HepG2 (cell line): ENCODE data around the gene ZSWIM8. TPM values are rescaled to one million over a fixed set of nuclear protein-coding genes. Genes with fewer than 3 reads are reported as not detected.

ENCODE experiments used
- AHR ChIP-seq: IDR thresholded peaks from 2 replicates; pipeline ENCODE4 v1.6.1; 2018; ENCODE audit warnings: missing genetic modification reagents, missing compliant biosample characterization
- EP300 ChIP-seq, 3 experiments: sonication (generic) in 1 of 3; formaldehyde crosslinking in 1 of 3; IDR thresholded peaks; 2 replicates each; pipeline versions ENCODE4 v1.5.1 to v1.6.1; 2011 to 2020; ENCODE audit warnings: low read depth in 2 of 3, low read length in 2 of 3, borderline replicate concordance in 1 of 3, improper control_type of control experiment in 1 of 3, mild to moderate bottlenecking in 1 of 3, missing genetic modification reagents in 1 of 3, moderate library complexity in 1 of 3
- HNF4A ChIP-seq: sonication (generic); formaldehyde crosslinking; IDR thresholded peaks from 2 replicates; pipeline ENCODE4 v1.4.0; 2020; ENCODE audit warnings: missing genetic modification reagents
- HNRNPH1 ChIP-seq: fragments of 200-400 bp; formaldehyde crosslinking; optimal IDR thresholded peaks from 2 replicates; pipeline ENCODE3; 2017; ENCODE audit warnings: mild to moderate bottlenecking, low read depth, low read length
- SMAD3 ChIP-seq: sonication (generic); formaldehyde crosslinking; IDR thresholded peaks from 2 replicates; pipeline ENCODE4 v1.4.0; 2020; ENCODE audit warnings: missing genetic modification reagents
- SMC3 ChIP-seq: IDR thresholded peaks from 2 replicates; pipeline ENCODE4 v1.6.1; 2011; ENCODE audit warnings: low read length, improper control_type of control experiment
- SNRNP70 ChIP-seq: fragments of 200-400 bp; formaldehyde crosslinking; IDR thresholded peaks from 2 replicates; pipeline ENCODE4 v1.6.1; 2017; ENCODE audit warnings: mild to moderate bottlenecking, low read depth, low read length, moderate library complexity
- ZFP41 ChIP-seq: sonication (generic); formaldehyde crosslinking; IDR thresholded peaks from 2 replicates; pipeline ENCODE4 v1.4.0; 2020; ENCODE audit warnings: mild to moderate bottlenecking, missing genetic modification reagents, borderline replicate concordance
- ZNF569 ChIP-seq: sonication (generic); formaldehyde crosslinking; IDR thresholded peaks from 2 replicates; pipeline ENCODE4 v1.5.0; 2020; ENCODE audit warnings: mild to moderate bottlenecking, missing genetic modification reagents, moderate library complexity, borderline replicate concordance
- polyA plus RNA-seq, 8 experiments: library from polyadenylated mRNA; depleted of rRNA in 3 of 8; stranded (reverse) in 7 of 8; unstranded in 1 of 8; fragments of >200 nt; fragmentation: Illumina TruSeq in 4 of 8; extraction: Trizol in 4 of 8; gene quantifications; 2 replicates each; pipeline versions ENCODE4 v1.2.1 to v1.2.3, GENCODE V29; 2011 to 2016; ENCODE audit warnings: low read depth in 4 of 8, missing spikeins in 1 of 8, mixed read lengths in 1 of 8; ENCODE audit not compliant: insufficient read depth in 1 of 8
- total RNA-seq, 5 experiments: library from RNA; depleted of rRNA; stranded (reverse); fragments of >200 nt; fragmentation: Illumina TruSeq; extraction: Trizol; gene quantifications; 2 replicates each; pipeline ENCODE4 v1.2.3, GENCODE V29; 2016; ENCODE audit warnings: low read depth in 1 of 5
- TF ChIP-seq, protein P1 (sequence below): sonication (generic); formaldehyde crosslinking; IDR thresholded peaks from 2 replicates; pipeline ENCODE4 v1.4.0; 2020; ENCODE audit warnings: mild to moderate bottlenecking, missing genetic modification reagents
- TF ChIP-seq, protein P2 (sequence below): sonication (generic); formaldehyde crosslinking; IDR thresholded peaks from one replicate; pipeline ENCODE4 v1.5.1; 2020; ENCODE audit warnings: mild to moderate bottlenecking, missing genetic modification reagents; ENCODE audit errors: not compliant biosample characterization
- TF ChIP-seq, protein P3 (sequence below): sonication (generic); formaldehyde crosslinking; IDR thresholded peaks from 2 replicates; pipeline ENCODE4 v1.4.0; 2020; ENCODE audit warnings: mild to moderate bottlenecking, missing genetic modification reagents
- TF ChIP-seq, protein P4 (sequence below): sonication (generic); formaldehyde crosslinking; IDR thresholded peaks from 2 replicates; pipeline ENCODE4 v1.4.0; 2020; ENCODE audit warnings: missing genetic modification reagents, borderline replicate concordance

The ZSWIM8 gene
- total and polyA plus RNA-seq, 2 of the 13 experiments (the other 11 are each of a cell fraction or from before 2014, with no cell fraction given): 39.9 to 98.2 TPM

DNA sequence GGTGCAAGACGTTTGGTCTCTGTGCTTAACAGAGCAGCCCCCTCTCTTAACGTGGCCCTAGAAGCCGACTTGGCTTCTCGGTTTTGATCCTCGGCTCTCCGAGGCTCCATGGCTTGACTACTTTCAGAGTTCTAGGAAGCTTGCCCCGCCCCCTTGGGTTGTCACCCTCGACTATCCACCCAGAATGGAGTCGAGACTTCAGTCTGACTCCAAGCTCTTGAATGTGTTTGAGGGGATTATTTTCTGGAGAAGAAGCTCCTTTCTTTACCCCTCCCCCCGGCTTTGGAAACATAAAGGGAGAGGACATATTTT is 40.8 kb upstream of the ZSWIM8 start (continued):
- TF ChIP-seq, protein P1, sequence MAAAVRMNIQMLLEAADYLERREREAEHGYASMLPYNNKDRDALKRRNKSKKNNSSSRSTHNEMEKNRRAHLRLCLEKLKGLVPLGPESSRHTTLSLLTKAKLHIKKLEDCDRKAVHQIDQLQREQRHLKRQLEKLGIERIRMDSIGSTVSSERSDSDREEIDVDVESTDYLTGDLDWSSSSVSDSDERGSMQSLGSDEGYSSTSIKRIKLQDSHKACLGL (CRISPR knock-in tag): peak; percentile 4; the same call in 1 of the 2 replicates
- TF ChIP-seq ZNF569 (peak; percentile 83; the same call in 1 of the 2 replicates), HNRNPH1 (no peak), AHR (no peak), SMAD3 (CRISPR knock-in tag) (no peak), ZFP41 (CRISPR knock-in tag) (no peak), SNRNP70 (no peak), HNF4A (no peak), EP300 (IDR thresholded peaks at IDR 0.05; ENCODE audit: low read depth in 2 of 2, low read length in 2 of 2) (no peak), EP300 (CRISPR knock-in tag; IDR thresholded peaks at IDR 0.05; ENCODE audit: borderline replicate concordance) (no peak), SMC3 (no peak)
- TF ChIP-seq, protein P2, sequence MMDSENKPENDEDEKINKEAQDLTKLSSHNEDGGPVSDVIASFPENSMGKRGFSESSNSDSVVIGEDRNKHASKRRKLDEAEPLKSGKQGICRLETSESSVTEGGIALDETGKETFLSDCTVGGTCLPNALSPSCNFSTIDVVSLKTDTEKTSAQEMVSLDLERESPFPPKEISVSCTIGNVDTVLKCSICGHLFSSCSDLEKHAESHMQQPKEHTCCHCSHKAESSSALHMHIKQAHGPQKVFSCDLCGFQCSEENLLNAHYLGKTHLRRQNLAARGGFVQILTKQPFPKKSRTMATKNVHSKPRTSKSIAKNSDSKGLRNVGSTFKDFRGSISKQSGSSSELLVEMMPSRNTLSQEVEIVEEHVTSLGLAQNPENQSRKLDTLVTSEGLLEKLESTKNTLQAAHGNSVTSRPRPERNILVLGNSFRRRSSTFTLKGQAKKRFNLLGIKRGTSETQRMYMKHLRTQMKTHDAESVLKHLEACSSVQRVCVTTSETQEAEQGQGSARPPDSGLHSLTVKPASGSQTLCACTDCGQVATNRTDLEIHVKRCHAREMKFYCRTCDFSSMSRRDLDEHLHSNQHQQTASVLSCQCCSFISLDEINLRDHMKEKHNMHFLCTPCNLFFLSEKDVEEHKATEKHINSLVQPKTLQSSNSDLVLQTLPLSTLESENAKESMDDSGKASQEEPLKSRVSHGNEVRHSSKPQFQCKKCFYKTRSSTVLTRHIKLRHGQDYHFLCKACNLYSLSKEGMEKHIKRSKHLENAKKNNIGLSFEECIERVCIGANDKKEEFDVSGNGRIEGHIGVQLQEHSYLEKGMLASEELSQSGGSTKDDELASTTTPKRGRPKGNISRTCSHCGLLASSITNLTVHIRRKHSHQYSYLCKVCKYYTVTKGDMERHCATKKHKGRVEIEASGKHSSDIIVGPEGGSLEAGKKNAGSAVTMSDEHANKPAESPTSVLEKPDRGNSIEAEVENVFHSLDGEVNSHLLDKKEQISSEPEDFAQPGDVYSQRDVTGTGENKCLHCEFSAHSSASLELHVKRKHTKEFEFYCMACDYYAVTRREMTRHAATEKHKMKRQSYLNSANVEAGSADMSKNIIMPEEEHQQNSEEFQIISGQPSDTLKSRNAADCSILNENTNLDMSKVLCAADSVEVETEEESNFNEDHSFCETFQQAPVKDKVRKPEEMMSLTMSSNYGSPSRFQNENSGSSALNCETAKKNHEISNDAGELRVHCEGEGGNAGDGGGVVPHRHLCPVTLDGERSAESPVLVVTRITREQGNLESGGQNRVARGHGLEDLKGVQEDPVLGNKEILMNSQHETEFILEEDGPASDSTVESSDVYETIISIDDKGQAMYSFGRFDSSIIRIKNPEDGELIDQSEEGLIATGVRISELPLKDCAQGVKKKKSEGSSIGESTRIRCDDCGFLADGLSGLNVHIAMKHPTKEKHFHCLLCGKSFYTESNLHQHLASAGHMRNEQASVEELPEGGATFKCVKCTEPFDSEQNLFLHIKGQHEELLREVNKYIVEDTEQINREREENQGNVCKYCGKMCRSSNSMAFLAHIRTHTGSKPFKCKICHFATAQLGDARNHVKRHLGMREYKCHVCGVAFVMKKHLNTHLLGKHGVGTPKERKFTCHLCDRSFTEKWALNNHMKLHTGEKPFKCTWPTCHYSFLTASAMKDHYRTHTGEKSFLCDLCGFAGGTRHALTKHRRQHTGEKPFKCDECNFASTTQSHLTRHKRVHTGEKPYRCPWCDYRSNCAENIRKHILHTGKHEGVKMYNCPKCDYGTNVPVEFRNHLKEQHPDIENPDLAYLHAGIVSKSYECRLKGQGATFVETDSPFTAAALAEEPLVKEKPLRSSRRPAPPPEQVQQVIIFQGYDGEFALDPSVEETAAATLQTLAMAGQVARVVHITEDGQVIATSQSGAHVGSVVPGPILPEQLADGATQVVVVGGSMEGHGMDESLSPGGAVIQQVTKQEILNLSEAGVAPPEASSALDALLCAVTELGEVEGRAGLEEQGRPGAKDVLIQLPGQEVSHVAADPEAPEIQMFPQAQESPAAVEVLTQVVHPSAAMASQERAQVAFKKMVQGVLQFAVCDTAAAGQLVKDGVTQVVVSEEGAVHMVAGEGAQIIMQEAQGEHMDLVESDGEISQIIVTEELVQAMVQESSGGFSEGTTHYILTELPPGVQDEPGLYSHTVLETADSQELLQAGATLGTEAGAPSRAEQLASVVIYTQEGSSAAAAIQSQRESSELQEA (CRISPR knock-in tag): peak; percentile 66
- TF ChIP-seq, protein P3, sequence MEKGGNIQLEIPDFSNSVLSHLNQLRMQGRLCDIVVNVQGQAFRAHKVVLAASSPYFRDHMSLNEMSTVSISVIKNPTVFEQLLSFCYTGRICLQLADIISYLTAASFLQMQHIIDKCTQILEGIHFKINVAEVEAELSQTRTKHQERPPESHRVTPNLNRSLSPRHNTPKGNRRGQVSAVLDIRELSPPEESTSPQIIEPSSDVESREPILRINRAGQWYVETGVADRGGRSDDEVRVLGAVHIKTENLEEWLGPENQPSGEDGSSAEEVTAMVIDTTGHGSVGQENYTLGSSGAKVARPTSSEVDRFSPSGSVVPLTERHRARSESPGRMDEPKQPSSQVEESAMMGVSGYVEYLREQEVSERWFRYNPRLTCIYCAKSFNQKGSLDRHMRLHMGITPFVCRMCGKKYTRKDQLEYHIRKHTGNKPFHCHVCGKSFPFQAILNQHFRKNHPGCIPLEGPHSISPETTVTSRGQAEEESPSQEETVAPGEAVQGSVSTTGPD (CRISPR knock-in tag): no peak
- TF ChIP-seq, protein P4, sequence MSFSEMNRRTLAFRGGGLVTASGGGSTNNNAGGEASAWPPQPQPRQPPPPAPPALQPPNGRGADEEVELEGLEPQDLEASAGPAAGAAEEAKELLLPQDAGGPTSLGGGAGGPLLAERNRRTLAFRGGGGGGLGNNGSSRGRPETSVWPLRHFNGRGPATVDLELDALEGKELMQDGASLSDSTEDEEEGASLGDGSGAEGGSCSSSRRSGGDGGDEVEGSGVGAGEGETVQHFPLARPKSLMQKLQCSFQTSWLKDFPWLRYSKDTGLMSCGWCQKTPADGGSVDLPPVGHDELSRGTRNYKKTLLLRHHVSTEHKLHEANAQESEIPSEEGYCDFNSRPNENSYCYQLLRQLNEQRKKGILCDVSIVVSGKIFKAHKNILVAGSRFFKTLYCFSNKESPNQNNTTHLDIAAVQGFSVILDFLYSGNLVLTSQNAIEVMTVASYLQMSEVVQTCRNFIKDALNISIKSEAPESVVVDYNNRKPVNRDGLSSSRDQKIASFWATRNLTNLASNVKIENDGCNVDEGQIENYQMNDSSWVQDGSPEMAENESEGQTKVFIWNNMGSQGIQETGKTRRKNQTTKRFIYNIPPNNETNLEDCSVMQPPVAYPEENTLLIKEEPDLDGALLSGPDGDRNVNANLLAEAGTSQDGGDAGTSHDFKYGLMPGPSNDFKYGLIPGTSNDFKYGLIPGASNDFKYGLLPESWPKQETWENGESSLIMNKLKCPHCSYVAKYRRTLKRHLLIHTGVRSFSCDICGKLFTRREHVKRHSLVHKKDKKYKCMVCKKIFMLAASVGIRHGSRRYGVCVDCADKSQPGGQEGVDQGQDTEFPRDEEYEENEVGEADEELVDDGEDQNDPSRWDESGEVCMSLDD (CRISPR knock-in tag): no peak
